Omental fat pad (tissue), 4 donors: Measurements from ENCODE around the gene PPP1R36. TPM values are rescaled to one million over a fixed set of nuclear protein-coding genes. Genes with fewer than 3 reads are reported as not detected.
A peak's percentile ranks its signal among the peaks of the same experiment; 100 is the strongest.
"Not testable (repeated sequence)": the region's sequence is repeated elsewhere in the genome, so short reads cannot be mapped to it uniquely, and the experiment has no call there.

ENCODE experiments used
- ATAC-seq: fragments of 150-250 bp; one replicate; pipeline ENCODE4 v1.9.1; 2016; ENCODE audit warnings: mild to moderate bottlenecking, moderate library complexity; ENCODE audit not compliant: low FRiP score
- DNase-seq: peaks from one replicate; pipeline ENCODE4 v3.0.0-alpha.2; 2019; ENCODE audit warnings: low spot score
- CTCF ChIP-seq, 3 donors: fragments of 450-650 bp; IDR thresholded peaks; one replicate each; pipeline ENCODE4 v1.5.1; 2016 to 2017; ENCODE audit warnings: antibody characterized with exemption in 3 of 3, mild to moderate bottlenecking in 3 of 3, moderate library complexity in 2 of 3
- total RNA-seq, 4 donors: library from RNA; depleted of rRNA; stranded (reverse); fragments of >200 nt; gene quantifications; one replicate each; pipeline ENCODE4 v1.1.0, GENCODE V29; 2016

Gene PPP1R36
- total RNA-seq, 4 donors from 2014 or later: 0.63 to 3.2 (median 2.1) TPM

GRCh38 chr14:64510825-64511671, 38.7 kb upstream of the PPP1R36 start:
- DNase-seq: peak; percentile 79
- TF ChIP-seq CTCF (IDR thresholded peaks at IDR 0.05): peak in 2 of 3 donors; percentile 13 to 56
- ATAC-seq: peak; percentile 45

- DNase-seq (no peak), ATAC-seq (no peak)
- TF ChIP-seq CTCF (IDR thresholded peaks at IDR 0.05): no peak
Observed at GRCh38 chr14:64513271-64513670, 36.5 kb upstream of the PPP1R36 start.

GRCh38 chr14:64515053-64515452, 34.7 kb upstream of the PPP1R36 start:
- DNase-seq (no peak), ATAC-seq (no peak)
- no peak for TF ChIP-seq CTCF (IDR thresholded peaks at IDR 0.05)

GRCh38 chr14:64516969-64517368, 32.8 kb upstream of the PPP1R36 start:
- DNase-seq (no peak), ATAC-seq (no peak)
- no peak for TF ChIP-seq CTCF (IDR thresholded peaks at IDR 0.05)

GRCh38 chr14:64517667-64518066, 32.1 kb upstream of the PPP1R36 start:
- not testable (repeated sequence) for ATAC-seq, DNase-seq

- no peak for TF ChIP-seq CTCF (IDR thresholded peaks at IDR 0.05)
- no peak for DNase-seq
- ATAC-seq: no peak
Observed at GRCh38 chr14:64518229-64518628, 31.5 kb upstream of the PPP1R36 start.

- ATAC-seq (no peak), DNase-seq (no peak)
- TF ChIP-seq CTCF (IDR thresholded peaks at IDR 0.05): no peak
Observed at GRCh38 chr14:64520699-64521098, 29.1 kb upstream of the PPP1R36 start.
